Hepatocyte (in vitro differentiated cells): Measurements from ENCODE around the gene DLGAP3.

Experiments used
- EZH2 ChIP-seq: fragments of 200-600 bp; sonication (generic); IDR thresholded peaks from 2 replicates; pipeline ENCODE4 v1.6.1; 2016; ENCODE audit warnings: antibody characterized with exemption, mild to moderate bottlenecking, borderline replicate concordance
- TF ChIP-seq, protein P1 (sequence below): fragments of 200-600 bp; sonication (generic); IDR thresholded peaks from 2 replicates; pipeline ENCODE4 v1.5.1; 2016; ENCODE audit warnings: antibody characterized with exemption, mild to moderate bottlenecking; ENCODE audit not compliant: poor library complexity

DNA sequence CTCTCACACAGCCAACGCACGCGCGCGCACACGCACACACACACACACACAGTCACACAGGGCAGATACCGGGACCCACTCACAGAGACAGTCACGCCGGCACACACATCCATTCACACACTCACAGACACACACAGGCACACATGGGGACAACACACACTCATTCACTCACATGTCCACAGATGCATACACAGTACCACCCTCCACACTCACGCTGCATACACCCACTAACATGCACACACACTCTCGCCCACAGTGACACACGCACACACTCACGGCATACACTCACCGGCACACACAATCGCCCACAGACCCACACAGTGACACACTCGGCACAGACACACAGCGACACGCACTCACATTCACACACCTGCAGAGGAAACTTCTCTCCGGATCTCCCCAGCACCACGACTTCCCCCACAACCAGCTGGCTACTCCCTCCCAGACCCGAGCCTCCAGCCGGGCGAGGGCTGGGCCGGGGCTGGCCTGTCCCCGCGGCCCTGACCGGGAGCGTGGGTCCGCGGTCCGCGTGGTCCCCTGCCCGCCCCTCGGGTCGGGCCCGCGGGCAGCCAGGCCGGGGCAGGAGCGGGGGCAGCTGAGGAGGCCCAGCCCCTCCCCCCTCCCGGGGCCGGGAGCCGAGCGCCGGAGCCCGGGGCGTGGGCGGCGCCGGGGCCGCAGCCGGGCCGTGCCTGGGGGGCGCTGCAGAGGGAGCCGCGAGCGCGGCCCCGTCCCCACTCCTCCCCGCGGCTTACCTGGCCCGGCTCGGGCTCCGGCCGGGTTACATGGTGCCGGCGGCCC lies 552 bp downstream of the DLGAP3 start:
- TF ChIP-seq EZH2: no peak
- TF ChIP-seq, protein P1, sequence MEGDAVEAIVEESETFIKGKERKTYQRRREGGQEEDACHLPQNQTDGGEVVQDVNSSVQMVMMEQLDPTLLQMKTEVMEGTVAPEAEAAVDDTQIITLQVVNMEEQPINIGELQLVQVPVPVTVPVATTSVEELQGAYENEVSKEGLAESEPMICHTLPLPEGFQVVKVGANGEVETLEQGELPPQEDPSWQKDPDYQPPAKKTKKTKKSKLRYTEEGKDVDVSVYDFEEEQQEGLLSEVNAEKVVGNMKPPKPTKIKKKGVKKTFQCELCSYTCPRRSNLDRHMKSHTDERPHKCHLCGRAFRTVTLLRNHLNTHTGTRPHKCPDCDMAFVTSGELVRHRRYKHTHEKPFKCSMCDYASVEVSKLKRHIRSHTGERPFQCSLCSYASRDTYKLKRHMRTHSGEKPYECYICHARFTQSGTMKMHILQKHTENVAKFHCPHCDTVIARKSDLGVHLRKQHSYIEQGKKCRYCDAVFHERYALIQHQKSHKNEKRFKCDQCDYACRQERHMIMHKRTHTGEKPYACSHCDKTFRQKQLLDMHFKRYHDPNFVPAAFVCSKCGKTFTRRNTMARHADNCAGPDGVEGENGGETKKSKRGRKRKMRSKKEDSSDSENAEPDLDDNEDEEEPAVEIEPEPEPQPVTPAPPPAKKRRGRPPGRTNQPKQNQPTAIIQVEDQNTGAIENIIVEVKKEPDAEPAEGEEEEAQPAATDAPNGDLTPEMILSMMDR: no peak
